HG02973 (cell line): Measurements from ENCODE around the gene KIF26B.

Experiments
- ATAC-seq: cut with Tn5 transposase; IDR thresholded peaks from one replicate; pipeline ENCODE4 v1.9.1; 2021; ENCODE audit warnings: moderate library complexity; ENCODE audit not compliant: unreplicated experiment

KIF26B gene

GRCh38 chr1:245542365-245542764 lies 387.6 kb downstream of the KIF26B start:
- no peak for ATAC-seq

GRCh38 chr1:245544236-245544635 lies 389.5 kb downstream of the KIF26B start:
- no peak for ATAC-seq

- no peak for ATAC-seq
Measured at GRCh38 chr1:245546875-245547274, 392.1 kb downstream of the KIF26B start.

- no peak for ATAC-seq
Measured at GRCh38 chr1:245549996-245550719, 395.4 kb downstream of the KIF26B start.

GRCh38 chr1:245550720-245551043 lies 395.9 kb downstream of the KIF26B start:
- ATAC-seq = no peak

GRCh38 chr1:245551536-245551935 lies 396.8 kb downstream of the KIF26B start:
- no peak for ATAC-seq

- ATAC-seq = no peak
Measured at GRCh38 chr1:245552331-245552730, 397.5 kb downstream of the KIF26B start.

- no peak for ATAC-seq
Measured at GRCh38 chr1:245556057-245556456, 401.3 kb downstream of the KIF26B start.

- no peak for ATAC-seq
Measured at GRCh38 chr1:245558069-245558468, 403.3 kb downstream of the KIF26B start.

GRCh38 chr1:245560316-245560859 lies 405.6 kb downstream of the KIF26B start:
- ATAC-seq = no peak

- ATAC-seq = no peak
Measured at GRCh38 chr1:245561665-245562234, 407.0 kb downstream of the KIF26B start.

GRCh38 chr1:245566134-245566533 lies 411.3 kb downstream of the KIF26B start:
- ATAC-seq = no peak

GRCh38 chr1:245566952-245567351 lies 412.2 kb downstream of the KIF26B start:
- ATAC-seq = no peak

GRCh38 chr1:245571815-245572294 lies 417.1 kb downstream of the KIF26B start:
- no peak for ATAC-seq

GRCh38 chr1:245572709-245573108 lies 417.9 kb downstream of the KIF26B start:
- no peak for ATAC-seq

GRCh38 chr1:245575710-245576109 lies 420.9 kb downstream of the KIF26B start:
- no peak for ATAC-seq

GRCh38 chr1:245576323-245576722 lies 421.5 kb downstream of the KIF26B start:
- ATAC-seq = no peak

- ATAC-seq = no peak
Measured at GRCh38 chr1:245577191-245578157, 422.7 kb downstream of the KIF26B start.

- no peak for ATAC-seq
Measured at GRCh38 chr1:245578308-245578707, 423.5 kb downstream of the KIF26B start.

- ATAC-seq = no peak
Measured at GRCh38 chr1:245578771-245579170, 424.0 kb downstream of the KIF26B start.

GRCh38 chr1:245579881-245580280 lies 425.1 kb downstream of the KIF26B start:
- no peak for ATAC-seq
